Epithelial cell of proximal tubule (primary cell): ENCODE measurements around the gene TFPI2. TPM values are rescaled to one million over a fixed set of nuclear protein-coding genes. Genes with fewer than 3 reads are reported as not detected.
A peak's percentile ranks its signal among the peaks of the same experiment; 100 is the strongest.

Experiments
- DNase-seq: peaks from one replicate; pipeline ENCODE4 v3.0.0-alpha.2; 2011; ENCODE audit warnings: low read depth
- H3K4me3 ChIP-seq: 2 replicates; pipeline ENCODE4 v1.5.1; 2011; ENCODE audit warnings: low read depth, mild to moderate bottlenecking, low read length
- CTCF ChIP-seq: conservative IDR thresholded peaks from 2 replicates; pipeline ENCODE4 v1.5.1; 2012; ENCODE audit warnings: low read depth, mild to moderate bottlenecking, low read length
- total RNA-seq: library from RNA; depleted of rRNA; stranded (reverse); fragments of >200 nt; gene quantifications from 2 replicates; pipeline ENCODE4 v1.2.3, GENCODE V29; 2015

The TFPI2 gene, protein sequence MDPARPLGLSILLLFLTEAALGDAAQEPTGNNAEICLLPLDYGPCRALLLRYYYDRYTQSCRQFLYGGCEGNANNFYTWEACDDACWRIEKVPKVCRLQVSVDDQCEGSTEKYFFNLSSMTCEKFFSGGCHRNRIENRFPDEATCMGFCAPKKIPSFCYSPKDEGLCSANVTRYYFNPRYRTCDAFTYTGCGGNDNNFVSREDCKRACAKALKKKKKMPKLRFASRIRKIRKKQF
- 144 and 162 TPM in 2 replicates for total RNA-seq

DNA sequence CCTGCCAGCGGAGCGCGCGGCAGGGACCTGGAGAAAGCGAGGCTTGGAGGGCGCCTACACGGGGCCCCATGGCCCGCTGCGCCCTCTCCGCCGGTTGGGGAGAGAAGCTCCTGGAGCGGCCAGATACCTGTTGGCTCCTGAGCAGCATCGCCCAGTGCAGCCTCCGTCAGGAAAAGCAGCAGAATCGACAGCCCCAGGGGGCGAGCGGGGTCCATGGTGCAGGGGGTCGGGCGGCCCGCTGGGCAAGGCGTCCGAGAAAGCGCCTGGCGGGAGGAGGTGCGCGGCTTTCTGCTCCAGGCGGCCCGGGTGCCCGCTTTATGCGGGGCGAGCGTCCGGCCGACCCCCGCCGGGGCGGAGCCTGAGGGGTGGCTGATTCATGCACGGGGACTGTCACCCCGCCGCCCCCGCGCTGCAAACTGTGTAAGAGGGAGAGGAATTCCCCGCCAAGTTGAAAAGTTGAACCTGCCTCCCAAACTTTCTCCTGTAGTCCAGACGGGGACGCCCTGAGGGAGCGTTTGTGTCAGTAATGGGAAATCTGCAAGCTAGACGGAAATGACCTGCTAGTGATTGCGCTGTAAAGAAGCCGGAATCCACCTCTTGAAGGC is at the start of gene TFPI2:
TSS of gene TFPI2 (minus strand) at position 290 of the 605 bp plus-strand sequence. CDS start at position 215, 75 bp downstream.
- peak; percentile 45 for TF ChIP-seq CTCF
- peak; percentile 70 for DNase-seq
- H3K4me3 ChIP-seq: peak within 1 kb of the TSS; percentile 84

- DNase-seq: no peak
- TF ChIP-seq CTCF: no peak
- no peak overlapping the region for H3K4me3 ChIP-seq
These were observed 47.7 kb upstream of the TFPI2 start for GRCh38 chr7:93938293-93938692.

- no peak overlapping the region for H3K4me3 ChIP-seq
- no peak for DNase-seq
- no peak for TF ChIP-seq CTCF
These were observed 47.3 kb upstream of the TFPI2 start for GRCh38 chr7:93937818-93938217.

GRCh38 chr7:93935102-93935501 is 44.5 kb upstream of the TFPI2 start:
- no peak overlapping the region for H3K4me3 ChIP-seq
- DNase-seq: no peak
- no peak for TF ChIP-seq CTCF

DNA sequence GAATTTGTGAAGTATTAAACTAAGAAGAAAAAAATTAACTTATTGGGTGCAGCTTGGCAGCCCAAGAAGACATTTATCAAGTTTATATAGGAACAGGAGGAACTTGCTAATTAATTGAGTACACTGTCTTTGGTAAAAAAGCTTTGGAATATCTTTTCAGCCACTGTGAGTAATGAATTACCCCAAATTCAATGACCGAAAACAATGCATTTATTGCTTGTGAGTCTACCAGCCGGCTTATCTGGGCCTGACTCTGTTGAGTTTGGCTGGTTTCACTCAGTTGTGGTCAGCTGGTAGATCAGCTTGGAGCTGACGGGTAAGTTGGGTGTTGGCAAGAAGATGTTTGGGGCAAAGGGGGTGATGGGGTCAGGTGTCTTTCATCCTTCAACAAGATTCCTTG is 42.6 kb upstream of the TFPI2 start:
- TF ChIP-seq CTCF: no peak
- no peak overlapping the region for H3K4me3 ChIP-seq
- DNase-seq: no peak

GRCh38 chr7:93931655-93932054 is 41.1 kb upstream of the TFPI2 start:
- no peak for DNase-seq
- no peak for TF ChIP-seq CTCF
- no peak overlapping the region for H3K4me3 ChIP-seq

DNA sequence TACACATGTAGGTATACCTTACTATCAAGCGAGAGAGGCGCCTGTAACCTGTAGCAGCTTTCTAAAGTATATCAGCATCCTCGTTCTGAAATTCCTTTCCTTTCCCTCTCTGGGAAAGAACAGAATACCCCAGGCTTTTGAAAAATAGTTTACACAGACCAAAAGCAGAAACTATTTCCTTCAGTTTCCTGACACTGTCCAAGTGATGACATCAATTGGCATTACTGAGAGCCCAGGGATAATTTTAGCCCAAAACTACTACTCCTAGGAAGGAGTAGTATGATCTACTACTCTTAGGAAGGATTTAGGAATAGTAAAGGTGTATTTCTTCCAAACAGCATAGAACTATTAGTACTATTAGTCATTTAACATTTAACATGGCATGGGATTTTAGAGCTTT is 37.0 kb upstream of the TFPI2 start:
- TF ChIP-seq CTCF: no peak
- DNase-seq: no peak
- no peak overlapping the region for H3K4me3 ChIP-seq
